ENCODE measurements around the gene MIA3.
"Not testable (repeated sequence)": the region's sequence is repeated elsewhere in the genome, so short reads cannot be mapped to it uniquely, and the experiment has no call there.

The MIA3 gene, protein sequence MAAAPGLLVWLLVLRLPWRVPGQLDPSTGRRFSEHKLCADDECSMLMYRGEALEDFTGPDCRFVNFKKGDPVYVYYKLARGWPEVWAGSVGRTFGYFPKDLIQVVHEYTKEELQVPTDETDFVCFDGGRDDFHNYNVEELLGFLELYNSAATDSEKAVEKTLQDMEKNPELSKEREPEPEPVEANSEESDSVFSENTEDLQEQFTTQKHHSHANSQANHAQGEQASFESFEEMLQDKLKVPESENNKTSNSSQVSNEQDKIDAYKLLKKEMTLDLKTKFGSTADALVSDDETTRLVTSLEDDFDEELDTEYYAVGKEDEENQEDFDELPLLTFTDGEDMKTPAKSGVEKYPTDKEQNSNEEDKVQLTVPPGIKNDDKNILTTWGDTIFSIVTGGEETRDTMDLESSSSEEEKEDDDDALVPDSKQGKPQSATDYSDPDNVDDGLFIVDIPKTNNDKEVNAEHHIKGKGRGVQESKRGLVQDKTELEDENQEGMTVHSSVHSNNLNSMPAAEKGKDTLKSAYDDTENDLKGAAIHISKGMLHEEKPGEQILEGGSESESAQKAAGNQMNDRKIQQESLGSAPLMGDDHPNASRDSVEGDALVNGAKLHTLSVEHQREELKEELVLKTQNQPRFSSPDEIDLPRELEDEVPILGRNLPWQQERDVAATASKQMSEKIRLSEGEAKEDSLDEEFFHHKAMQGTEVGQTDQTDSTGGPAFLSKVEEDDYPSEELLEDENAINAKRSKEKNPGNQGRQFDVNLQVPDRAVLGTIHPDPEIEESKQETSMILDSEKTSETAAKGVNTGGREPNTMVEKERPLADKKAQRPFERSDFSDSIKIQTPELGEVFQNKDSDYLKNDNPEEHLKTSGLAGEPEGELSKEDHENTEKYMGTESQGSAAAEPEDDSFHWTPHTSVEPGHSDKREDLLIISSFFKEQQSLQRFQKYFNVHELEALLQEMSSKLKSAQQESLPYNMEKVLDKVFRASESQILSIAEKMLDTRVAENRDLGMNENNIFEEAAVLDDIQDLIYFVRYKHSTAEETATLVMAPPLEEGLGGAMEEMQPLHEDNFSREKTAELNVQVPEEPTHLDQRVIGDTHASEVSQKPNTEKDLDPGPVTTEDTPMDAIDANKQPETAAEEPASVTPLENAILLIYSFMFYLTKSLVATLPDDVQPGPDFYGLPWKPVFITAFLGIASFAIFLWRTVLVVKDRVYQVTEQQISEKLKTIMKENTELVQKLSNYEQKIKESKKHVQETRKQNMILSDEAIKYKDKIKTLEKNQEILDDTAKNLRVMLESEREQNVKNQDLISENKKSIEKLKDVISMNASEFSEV (N-terminal part only)

DNA sequence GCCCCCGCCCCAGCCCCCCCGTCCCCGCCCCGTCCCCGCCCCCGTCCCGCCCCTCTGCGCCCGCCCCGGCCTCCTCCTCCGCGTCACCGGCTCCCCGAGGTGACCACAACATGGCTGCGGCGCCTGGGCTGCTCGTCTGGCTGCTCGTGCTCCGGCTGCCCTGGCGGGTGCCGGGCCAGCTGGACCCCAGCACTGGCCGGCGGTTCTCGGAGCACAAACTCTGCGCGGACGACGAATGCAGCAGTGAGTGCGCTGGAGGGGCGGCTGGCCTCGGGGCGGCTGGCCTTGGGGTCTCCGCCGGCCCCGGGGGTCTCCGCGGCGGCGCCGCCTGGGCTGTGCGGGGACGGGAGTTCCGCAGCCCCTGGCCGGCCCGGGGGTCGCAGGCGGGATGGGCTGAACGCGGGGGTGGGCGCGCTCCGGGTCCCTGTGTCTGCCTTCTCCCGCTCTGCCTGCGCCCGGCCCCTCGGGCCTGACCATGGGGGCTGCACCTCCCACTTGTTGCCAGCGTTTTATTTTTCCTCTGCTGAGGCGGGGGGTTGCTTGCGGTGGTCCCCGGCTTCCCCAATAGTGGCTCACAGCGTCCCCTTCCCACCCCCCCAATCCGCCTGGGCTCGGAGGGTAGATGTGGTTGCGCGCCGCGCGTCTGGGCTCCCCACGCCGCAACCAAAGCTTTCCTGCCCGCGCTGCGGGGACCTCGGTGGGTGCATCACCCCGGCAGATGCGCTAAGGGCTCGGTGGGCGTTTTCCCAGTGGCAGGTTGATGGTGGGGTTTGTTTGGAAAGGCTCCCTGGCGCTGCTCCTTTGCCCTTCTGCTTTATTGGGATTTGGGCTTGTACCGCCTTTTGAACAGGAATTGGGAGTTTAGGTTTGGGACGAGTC is at the start of gene MIA3:
Gene MIA3 (plus strand): TSS at position 97 of the 879 bp plus-strand sequence. CDS start 14 bp downstream, at position 111.
- peak; percentile 58 for DNase-seq

DNA sequence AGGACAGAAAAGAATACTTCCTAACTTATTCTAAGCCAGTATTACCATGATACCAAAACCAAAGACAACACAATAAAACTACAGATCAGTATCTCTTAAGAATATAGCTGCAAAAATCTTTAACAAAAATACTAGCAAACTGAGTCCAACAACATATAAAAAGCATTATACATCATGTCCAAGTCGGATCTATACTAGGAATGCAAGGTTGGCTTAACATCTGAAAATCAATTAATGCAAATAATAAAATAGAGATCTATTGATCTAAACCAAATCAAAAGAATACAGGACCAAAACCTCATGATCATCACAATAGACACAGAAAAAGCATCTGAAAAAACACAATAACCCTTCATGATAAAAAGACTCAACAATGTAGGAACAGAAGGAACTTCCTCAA is 47.1 kb upstream of the MIA3 start:
- DNase-seq, result no peak

DNA sequence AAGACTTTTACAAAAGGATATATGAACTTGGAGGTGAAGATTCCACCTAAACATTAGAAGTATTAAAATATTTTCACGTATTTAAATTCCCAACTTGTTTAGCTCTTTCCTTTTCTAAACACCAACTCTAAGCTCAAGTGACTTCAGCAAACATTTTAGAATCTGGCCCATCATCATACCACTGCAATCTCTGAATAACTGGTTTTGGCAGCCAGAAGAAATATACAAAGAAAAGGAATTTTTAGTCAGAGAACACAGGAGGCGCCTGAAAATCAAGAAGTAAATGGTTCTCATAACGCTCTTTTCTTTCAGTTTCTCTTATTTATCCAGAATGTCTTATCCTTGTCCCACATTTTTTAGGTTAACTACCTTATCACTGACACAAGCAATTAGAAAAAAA is 38.6 kb upstream of the MIA3 start:
- no peak for DNase-seq

DNA sequence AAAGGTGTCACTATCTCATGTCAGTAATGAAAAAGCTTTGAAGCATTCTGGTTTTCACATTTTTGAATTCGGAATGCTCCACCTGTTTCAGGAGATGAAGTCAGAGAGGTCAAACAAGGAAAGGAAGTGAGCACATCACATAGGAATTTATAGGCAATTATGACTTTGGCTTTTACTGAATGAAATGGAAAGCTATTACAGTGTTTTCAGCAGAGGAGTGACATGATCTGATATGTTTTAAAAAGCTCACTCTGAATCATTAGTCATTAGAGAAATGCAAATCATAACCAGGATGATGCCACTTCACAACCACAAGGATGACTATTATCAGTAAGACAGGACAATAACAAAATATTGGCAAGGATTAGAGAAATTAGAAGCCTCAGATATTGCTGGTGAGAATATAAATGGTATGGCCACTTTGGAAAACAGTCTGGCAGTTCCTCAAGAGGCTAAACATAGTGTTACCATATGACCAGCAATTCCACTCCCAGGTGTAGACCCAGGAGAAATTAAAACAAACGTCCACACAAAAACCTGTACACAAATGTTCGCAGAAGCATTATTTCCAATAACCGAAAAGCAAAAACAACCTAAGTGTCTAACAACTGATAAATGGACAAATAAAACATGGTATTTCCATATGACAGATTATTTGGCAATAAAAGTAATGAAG is 35.7 kb upstream of the MIA3 start:
- DNase-seq, result no peak

DNA sequence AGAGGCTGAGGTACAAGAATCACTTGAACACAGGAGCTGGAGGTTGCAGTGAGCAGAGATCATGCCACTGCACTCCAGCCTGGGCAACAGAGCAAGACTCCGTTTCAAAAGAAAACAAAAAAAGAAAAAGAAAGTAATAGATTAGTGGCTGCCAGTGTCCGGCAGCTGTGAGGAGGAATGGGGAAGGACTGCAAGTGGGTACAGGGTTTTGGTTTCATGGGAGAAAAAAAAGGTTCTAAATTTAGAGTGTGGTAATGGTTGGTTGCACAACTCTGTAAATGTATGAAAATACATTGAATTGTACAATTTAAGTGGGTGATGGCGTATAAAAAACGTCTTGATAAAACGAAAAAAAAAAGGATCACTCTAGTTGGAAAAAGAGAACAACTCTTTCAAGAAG is 34.8 kb upstream of the MIA3 start:
- no peak for DNase-seq

DNA sequence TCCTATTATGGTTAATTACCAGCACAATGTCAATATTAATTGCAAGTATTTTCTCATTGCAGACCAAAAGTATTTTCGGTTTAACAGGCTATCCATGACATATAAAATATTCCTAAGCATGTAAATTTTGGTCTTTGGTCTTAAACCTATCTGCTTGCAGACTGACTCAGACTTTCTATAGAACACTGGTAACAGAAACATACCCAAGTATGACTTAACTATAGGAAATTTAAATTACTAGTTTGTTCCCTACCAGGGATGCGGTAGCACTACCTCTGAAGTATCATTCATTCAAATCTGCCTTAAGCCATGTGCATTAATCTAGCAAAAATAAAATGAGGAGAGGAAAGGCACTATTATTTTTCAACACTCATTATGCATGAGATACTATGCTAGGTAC is 31.1 kb upstream of the MIA3 start:
- DNase-seq, result no peak

DNA sequence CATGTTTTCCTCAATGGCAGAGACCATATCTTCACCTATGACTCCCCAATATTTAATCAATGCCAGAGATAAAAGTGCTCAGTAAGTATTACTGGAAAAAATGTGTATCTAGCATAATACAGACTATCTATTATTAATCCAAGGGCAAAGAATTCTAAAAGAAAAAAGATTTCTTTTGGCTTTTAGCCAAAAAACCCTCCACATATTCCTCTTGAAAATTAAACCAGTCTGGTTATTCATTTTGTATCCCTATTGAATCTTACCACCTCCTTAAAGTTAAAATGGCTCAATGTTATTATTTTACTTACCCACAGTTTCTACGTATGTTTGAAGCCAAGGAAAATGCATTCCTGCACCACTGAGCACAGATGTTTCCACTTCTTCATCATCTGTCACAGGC is 29.8 kb upstream of the MIA3 start:
- DNase-seq, result no peak

DNA sequence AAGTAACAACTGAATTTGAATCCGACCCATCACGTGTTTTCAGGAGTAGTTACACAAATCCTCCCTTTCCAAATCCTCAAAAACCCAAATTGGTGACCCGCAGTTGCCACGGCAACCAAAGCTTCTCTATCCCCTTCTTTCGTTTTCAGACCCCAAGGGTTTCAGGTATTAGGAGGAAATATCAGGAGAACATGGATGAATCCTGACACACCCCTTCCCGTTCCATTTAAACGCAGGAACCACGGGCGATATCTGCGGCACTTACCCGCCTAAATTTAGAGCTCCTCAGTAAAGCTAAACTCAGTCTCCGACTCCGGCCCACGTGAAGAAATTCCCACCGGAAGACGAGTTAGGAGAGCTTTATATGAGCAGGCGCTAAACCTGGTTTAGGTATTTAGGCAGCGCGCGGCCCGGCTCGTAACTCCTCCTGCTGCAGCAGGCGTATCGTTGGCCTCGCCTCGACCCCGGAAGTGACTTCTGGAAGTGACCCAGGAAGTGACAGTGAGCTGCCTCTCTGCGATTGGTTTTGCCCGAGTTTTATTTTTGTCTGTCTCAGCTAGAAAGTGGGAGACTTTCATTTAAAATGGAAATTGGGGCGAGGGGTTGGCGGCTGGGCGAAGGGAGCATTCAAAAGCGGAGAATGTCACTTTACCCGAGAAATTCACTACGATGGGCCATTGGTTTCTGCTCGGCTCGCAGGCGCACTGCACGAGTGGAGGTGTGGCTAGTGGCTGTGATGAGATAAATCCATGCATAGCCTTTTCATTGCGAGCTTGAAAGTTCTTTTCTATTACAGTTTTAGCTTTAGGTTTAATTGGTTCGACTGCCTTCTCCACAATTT is 28.2 kb upstream of the MIA3 start, which contains the start of gene TAF1A:
Gene TAF1A (minus strand): TSS at position 472 of the 841 bp plus-strand sequence.
- DNase-seq, result peak; percentile 84

DNA sequence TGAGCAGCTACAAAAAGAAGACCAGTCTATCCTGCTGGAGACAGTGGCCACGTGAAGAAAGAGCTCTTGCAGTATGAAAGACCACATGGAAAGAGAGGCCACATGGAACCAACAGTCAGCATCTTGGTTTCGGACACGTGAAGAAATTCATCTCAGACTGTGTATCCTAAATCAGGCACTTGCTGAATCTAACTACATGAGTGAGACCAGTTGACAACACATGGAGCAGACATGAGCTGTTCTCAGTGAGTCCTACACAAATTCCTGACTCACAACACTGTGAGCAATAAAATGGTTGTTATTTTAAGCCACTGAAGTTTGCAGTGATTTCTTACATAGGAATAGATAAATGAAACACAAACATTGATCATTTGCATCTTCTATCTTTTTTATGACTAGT is 25.7 kb upstream of the MIA3 start:
- DNase-seq, result no peak

DNA sequence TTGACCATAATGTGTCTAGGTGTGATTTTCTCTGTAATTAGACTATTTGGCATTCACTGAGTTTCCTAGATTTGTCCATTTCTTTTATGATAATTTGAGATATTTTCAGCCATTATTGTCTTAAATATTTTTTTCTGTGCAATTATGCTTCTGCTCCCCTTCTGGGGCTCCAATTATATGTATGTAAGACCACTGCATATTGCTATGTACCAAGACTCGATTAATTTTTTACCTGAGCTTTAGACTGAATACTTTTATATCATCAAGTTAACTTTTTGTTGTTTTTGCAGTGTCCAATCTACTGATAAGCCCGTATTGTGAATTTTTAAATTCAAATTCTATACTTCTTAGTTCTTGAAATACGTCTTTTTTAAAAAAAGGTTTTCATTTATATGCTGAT is 23.1 kb upstream of the MIA3 start:
- no peak for DNase-seq

DNA sequence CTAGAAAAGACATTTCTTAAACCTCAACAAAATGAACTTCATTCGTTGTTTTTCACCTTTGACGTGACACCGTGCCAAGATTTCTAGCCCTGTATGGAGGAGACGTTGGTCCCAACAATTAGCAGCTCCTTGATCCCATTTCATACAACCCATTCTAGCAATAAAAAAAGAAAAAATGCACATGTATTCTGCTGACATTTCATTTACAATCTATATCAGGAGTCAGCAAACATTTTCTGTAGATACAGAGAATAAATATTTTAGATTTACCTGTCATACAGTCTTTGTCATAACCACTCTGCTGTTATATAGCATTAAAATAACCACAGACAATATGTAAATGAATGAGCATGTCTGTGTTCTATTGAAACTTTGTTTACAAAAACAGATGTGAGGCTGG is 21.2 kb upstream of the MIA3 start:
- DNase-seq, result no peak

DNA sequence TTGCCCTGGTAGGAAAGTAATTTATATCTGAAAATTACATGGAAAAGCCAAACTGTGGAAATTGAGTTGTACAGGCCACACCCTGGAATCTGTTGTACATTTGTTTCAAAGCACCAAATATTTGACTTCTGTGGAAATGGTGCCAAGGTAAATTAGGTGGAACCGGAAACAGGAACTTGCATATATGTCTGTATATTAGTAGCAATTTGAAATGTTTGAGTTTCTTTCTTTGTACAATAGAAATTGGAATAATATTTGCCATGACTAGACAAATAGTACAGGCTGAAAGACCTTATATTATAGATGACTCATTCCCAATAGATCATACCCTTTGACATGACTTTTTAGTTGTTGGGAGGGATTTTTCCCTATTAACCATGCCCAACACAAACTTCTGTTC is 17.6 kb upstream of the MIA3 start:
- no peak for DNase-seq

DNA sequence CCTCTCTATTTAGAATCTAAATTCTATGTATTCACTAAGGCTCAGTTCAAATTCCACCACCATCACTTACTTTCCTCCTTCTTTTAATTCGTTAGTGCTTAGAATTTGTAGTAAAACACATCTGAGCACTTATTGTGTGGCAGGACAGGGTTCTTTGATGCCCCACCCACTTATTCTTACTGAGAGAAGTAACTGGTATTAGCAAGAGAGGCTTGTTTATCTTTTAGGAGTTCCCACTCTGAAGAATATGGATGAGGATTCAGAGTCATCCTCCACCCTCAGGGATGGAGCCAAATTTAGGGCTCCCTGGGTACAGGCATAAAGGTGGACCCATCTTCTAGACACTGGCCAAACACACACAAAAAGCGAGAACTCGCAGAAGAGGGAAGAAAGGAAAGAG is 16.6 kb upstream of the MIA3 start:
- DNase-seq, result no peak

DNA sequence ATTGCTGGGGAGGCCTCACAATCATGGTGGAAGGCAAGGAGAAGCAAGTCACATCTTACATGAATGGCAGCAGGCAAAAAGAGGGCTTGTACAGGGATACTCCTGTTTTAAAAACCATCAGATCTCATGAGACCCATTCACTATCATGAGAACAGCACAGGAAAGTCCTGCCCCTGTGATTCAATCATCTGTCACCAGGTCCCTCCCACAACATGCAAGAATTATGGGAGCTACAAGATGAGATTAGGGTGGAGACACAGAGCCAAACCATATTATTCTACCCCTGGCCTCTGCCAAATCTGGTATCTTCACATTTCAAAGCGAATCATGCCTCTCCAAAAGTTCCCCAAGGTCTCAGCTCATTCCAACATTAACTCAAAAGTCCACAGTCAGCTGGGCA is 11.1 kb upstream of the MIA3 start:
- DNase-seq, result no peak

DNA sequence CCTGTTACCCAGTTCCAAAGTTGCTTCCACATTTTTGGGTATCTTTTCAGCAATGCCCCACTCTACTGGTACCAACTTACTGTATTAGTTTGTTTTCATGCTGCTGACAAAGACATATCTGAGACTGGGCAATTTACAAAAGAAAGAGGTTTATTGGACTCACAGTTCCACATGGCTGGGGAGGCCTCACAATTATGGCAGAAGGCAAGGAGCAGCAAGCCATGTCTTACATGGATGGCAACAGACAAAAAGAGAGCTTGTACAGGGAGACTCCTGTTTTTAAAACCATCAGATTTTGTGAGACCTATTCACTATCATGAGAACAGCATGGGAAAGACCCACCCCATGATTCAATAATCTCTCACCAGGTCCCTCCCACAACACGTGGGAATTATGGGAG is 8.8 kb upstream of the MIA3 start:
- not testable (repeated sequence) for DNase-seq

DNA sequence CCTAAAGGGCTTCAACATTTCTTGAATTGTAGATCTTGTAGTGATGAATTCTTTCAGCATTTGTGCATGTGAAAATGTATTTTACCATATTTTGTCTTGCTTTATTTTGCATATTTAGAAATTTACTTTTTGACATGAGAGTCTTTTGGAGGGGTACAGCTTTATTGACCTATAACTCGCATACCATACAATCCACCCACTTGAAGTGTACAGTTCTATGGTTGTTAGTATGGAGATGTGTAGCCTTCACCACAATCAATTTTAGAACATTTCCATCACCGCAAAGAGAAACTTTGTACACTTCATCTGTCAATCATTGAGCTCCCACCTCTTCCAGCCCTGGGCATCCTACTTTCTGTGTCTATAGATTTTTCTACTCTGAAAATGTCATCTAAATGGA is 7.2 kb upstream of the MIA3 start:
- no peak for DNase-seq

DNA sequence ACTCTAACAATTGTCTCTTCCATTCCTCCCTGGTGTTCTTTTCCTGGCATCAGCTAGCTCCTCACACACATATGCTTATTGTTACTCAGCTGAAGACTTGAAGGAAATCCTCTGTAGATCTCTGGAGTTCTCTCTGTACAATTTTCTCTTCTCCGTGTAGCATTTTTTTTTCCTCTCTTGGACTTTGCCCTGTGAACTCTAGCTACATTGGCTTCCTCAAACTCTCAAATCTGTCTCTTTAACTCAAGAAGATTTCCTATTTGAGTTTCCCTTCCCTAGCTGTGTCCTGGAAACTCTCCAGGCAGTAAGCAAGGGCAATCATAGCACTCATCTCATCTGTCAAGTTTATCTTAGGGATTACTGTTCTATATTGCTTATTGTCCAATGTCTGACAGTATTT is 4.3 kb upstream of the MIA3 start:
- DNase-seq, result no peak

DNA sequence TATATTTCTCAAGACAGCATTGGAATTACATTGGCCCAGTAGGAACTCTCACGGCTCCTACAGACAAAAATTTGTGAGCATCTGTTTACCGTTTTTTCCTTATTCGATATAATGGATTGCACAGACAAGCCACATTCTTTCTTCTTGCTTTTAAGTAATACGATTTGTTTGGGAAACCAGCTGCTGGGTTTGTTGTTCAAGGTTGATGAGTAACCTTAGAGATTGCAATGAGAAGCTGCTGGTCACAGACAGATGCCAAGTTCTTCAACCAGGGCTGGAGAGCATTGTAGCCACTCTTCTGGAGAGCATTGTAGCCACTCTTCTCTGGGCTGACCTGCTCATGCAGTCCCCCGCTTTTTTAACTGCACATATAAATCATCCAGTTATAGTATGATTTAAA is 1.4 kb upstream of the MIA3 start:
- no peak for DNase-seq

DNA sequence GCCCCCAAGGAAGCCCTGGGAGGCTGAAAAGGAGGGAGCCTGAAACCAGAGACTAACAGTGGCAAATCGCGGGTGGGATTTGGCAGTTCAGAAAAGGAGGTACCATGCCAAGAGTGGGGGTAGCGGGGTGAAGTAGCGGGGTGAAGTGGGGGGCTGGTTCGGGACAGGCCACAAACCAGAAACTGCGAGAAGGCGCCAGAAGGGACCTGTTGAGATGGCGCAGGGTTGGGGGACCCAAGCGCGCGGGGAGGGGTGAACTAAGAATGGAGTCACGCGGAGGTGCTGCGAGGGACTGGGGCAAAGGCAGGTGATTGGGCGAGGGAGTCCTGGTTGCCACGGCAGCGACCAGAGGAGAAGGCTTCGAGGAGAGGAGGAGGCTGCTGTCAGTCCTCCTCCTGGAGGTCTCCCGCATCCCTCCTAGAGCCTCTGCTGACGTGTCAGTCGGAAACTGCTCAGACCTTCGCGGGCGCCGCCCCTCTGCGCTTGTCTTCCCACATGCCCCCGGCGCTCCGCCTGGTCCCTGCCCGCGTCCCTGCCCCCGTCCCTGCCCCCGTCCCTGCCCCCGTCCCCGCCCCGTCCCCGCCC is 438 bp upstream of the MIA3 start:
- peak; percentile 98 for DNase-seq
